GM12891 (cell line): Measurements from ENCODE around the gene LAD1.

ENCODE experiments used
- DNase-seq: peaks from one replicate; pipeline ENCODE4 v3.0.0; 2011; ENCODE audit warnings: low spot score; ENCODE audit not compliant: insufficient read length
- FAIRE-seq: peaks from 2 replicates; lab custom pipeline; 2011; peaks lifted over from hg19 to GRCh38; lab: Jason Lieb, UNC
- PAX5 ChIP-seq: IDR thresholded peaks from 2 replicates; pipeline ENCODE4 v1.6.1; 2011; ENCODE audit warnings: low read length, moderate library complexity, mild to moderate bottlenecking; ENCODE audit not compliant: insufficient read depth, severe bottlenecking
- POLR2A ChIP-seq: IDR thresholded peaks from 2 replicates; pipeline ENCODE4 v1.6.1; 2011; ENCODE audit warnings: low read depth, low read length, control low read depth
- POLR2AphosphoS5 ChIP-seq: IDR thresholded peaks from 2 replicates; pipeline ENCODE4 v1.6.1; 2011; ENCODE audit warnings: low read depth, low read length, control low read depth
- POU2F2 ChIP-seq: IDR thresholded peaks from 2 replicates; pipeline ENCODE4 v1.6.1; 2011; ENCODE audit warnings: low read depth, mild to moderate bottlenecking, control low read depth, low read length, moderate library complexity
- SPI1 ChIP-seq: IDR thresholded peaks from 2 replicates; pipeline ENCODE4 v1.6.1; 2011; ENCODE audit warnings: low read depth, low read length, control low read depth
- TAF1 ChIP-seq: IDR thresholded peaks from 2 replicates; pipeline ENCODE4 v1.6.1; 2011; ENCODE audit warnings: low read depth, low read length, control low read depth

Gene LAD1

GRCh38 chr1:201370500-201370899, 28.6 kb downstream of the LAD1 start:
- no peak for FAIRE-seq
- TF ChIP-seq POLR2A (no peak), SPI1 (no peak), TAF1 (no peak), POLR2AphosphoS5 (no peak), PAX5 (no peak), POU2F2 (no peak)
- DNase-seq: no peak

- no peak for FAIRE-seq
- TF ChIP-seq PAX5 (no peak), TAF1 (no peak), SPI1 (no peak), POLR2AphosphoS5 (no peak), POU2F2 (no peak), POLR2A (no peak)
- no peak for DNase-seq
Measured at GRCh38 chr1:201369209-201369608, 29.9 kb downstream of the LAD1 start.

DNA sequence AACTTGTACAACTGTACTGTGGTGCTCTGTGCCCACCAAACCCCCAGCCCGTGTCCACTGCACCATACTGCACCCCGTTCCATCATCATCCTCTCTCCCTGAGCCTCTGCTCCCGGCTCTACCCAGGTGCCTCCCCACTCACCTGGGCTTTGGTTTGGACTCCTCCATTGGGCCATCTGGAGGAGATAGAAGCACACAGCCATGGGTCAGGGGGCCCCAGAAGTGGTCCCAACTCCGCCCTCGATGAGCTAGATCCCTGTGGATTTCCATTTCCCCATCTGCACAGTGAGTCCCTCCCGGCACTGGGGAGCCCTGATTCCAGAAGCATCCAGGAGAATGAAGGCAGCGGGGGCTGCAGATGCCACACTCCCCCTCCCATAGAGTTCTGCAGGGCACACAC, 32.4 kb downstream of the LAD1 start:
- no peak for FAIRE-seq
- no peak for DNase-seq
- no peak for TF ChIP-seq TAF1
- no peak for TF ChIP-seq SPI1
- TF ChIP-seq POLR2A: no peak
- TF ChIP-seq POLR2AphosphoS5: no peak
- TF ChIP-seq POU2F2: no peak
- no peak for TF ChIP-seq PAX5

DNA sequence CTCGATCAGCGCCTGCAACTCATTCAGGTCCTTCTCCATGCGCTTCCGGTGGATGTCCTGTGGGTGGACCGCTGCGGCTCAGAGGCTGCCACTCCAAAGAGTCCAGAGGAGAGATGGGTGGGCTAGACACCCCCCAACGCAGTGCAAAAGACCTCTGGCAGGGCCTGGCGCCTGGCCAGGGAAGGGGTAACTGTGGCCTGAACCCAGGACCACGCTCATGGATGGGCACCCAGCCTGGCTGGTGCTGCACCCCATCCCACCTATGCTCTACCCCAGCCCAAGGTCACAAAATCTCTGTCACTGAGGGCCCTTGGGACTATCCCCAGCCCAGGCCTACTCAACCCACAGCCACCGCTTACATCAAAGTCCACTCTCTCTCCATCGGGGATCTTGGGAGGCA, 33.9 kb downstream of the LAD1 start:
- no peak for FAIRE-seq
- TF ChIP-seq PAX5: no peak
- no peak for TF ChIP-seq POLR2A
- TF ChIP-seq SPI1: no peak
- no peak for TF ChIP-seq POU2F2
- no peak for TF ChIP-seq POLR2AphosphoS5
- no peak for TF ChIP-seq TAF1
- DNase-seq: no peak

DNA sequence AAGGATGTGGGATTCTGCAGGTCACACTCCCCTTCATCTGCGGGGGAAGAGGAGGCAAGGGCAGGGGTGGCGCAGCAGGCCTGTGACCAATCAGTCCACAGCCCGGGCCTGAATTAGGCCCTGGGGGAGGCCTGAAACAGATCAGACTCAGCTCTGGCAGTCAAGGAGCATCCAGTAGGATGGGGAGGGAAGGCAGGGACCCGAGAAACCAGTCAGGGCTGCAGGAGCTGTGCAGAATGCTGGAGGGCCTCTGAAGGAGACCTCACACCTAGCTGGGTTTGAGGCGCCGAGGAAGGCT, 34.4 kb downstream of the LAD1 start:
- no peak for FAIRE-seq
- DNase-seq: no peak
- TF ChIP-seq POLR2AphosphoS5 (no peak), POU2F2 (no peak), TAF1 (no peak), SPI1 (no peak), PAX5 (no peak), POLR2A (no peak)

GRCh38 chr1:201363467-201363866, 35.7 kb downstream of the LAD1 start:
- TF ChIP-seq POU2F2: no peak
- TF ChIP-seq POLR2AphosphoS5: no peak
- TF ChIP-seq TAF1: no peak
- no peak for TF ChIP-seq SPI1
- no peak for TF ChIP-seq PAX5
- TF ChIP-seq POLR2A: no peak
- FAIRE-seq: no peak
- no peak for DNase-seq

DNA sequence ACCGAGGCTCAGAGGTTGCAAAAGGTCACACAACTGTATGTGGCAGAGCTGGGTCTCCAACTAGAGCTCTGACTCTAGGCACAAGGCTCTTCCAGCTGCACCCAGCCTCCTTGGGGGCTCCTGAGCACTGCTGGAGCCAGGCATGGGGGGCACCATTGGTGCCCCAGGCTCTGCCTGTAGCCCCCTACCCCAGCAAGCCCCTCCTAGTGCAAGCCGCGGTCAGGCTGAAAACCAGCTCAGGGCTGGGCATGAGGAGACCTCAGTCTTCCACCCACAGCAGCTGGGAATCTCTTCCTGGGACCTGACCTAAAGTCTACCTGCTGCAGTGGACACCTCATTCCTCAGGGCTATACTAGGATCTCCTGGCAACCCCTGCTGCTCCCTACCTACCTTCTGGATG, 36.2 kb downstream of the LAD1 start:
- no peak for FAIRE-seq
- TF ChIP-seq POLR2A: no peak
- DNase-seq: no peak

GRCh38 chr1:201361652-201362504, 37.2 kb downstream of the LAD1 start:
- no peak for TF ChIP-seq SPI1
- TF ChIP-seq POU2F2: no peak
- TF ChIP-seq POLR2AphosphoS5: no peak
- no peak for TF ChIP-seq TAF1
- no peak for TF ChIP-seq PAX5
- no peak for TF ChIP-seq POLR2A
- DNase-seq: peak; percentile 89
- FAIRE-seq: peak; percentile 58

DNA sequence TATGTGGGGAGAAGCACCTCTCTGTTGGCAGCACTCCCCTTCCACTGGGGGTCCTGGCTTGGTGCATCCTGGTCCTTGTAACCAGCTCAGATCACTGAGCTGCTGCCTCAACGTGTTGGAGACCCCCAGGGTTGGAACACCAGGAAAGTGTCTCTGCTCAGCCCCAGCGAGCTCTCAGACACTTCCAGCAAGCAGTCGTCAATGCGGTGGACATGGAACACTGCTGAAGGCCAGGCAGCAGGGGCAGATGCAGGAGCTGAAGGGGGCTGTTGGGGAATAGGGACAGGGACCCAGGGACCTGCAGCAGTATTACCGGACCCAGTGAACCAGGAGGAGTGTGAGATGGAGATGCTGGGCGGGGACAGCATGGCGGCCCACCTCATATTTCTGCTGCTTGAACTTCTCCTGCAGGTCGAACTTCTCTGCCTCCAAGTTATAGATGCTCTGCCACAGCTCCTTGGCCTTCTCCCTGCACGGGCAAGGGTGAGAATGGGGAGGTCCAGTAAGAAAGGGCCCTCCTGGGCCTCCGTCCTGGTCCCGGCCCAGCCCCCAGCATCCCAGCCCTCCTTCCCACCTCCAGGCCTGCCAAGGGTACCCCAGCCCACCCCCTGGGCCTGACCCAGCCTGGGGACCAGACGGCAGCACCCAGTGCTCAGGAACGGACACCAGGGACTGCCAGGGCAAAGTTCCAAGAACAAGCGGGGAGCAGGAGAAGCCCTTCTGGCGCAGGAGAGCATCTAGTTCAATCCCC, 38.0 kb downstream of the LAD1 start:
- no peak for FAIRE-seq
- TF ChIP-seq PAX5 (no peak), POLR2AphosphoS5 (no peak), TAF1 (no peak), POU2F2 (no peak), POLR2A (no peak), SPI1 (no peak)
- no peak for DNase-seq

DNA sequence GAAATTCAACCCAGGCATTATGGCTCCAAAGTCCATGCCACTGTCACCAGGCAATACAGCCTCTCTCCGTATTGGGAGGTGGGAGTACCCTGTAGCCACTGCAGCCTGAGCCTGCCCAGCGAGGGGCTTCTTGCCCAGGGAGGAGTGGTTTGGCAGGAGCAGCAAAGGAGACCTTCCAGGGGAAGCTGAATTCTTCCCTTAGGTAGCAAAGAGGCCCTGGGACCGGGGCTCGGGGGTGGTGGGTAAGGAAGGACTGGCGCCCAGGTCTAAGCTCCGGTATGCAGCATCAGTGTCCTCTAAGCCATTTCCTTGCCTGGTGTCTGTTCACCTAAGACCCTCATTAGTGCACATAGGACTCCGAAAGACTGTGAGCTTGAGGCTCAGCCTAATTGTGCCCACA, 38.6 kb downstream of the LAD1 start:
- no peak for TF ChIP-seq POLR2AphosphoS5
- no peak for TF ChIP-seq TAF1
- no peak for TF ChIP-seq SPI1
- no peak for TF ChIP-seq POLR2A
- TF ChIP-seq POU2F2: no peak
- no peak for TF ChIP-seq PAX5
- no peak for DNase-seq
- FAIRE-seq: no peak
